Measurements from ENCODE around the gene PTPRC.

DNA sequence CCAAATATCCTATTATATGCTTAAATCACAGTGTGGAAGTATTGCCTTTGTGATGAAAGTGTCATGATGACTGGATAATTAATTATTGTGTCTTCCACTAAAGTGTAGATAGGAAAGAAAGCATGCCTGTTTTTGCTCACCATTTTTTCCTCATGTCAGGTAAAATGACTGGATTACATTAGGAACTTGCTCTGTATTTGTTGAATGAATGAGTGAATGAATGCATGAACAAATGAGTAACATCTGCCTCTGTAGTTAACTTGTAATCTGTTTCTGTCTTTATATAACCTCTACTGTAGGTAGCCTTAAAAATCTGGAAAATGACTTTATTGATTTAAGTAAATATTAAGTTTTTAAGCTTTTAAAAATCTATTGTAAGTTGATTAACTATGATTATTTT, 2.9 kb upstream of the PTPRC start:
- TF ChIP-seq, protein P1, sequence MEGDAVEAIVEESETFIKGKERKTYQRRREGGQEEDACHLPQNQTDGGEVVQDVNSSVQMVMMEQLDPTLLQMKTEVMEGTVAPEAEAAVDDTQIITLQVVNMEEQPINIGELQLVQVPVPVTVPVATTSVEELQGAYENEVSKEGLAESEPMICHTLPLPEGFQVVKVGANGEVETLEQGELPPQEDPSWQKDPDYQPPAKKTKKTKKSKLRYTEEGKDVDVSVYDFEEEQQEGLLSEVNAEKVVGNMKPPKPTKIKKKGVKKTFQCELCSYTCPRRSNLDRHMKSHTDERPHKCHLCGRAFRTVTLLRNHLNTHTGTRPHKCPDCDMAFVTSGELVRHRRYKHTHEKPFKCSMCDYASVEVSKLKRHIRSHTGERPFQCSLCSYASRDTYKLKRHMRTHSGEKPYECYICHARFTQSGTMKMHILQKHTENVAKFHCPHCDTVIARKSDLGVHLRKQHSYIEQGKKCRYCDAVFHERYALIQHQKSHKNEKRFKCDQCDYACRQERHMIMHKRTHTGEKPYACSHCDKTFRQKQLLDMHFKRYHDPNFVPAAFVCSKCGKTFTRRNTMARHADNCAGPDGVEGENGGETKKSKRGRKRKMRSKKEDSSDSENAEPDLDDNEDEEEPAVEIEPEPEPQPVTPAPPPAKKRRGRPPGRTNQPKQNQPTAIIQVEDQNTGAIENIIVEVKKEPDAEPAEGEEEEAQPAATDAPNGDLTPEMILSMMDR (IDR thresholded peaks at IDR 0.05), result no peak
- TF ChIP-seq POLR2A (IDR thresholded peaks at IDR 0.05), result no peak
